SK-MEL-5 (cell line): ENCODE data around the gene LRRC59. TPM values are rescaled to one million over a fixed set of nuclear protein-coding genes. Genes with fewer than 3 reads are reported as not detected.
"Not testable (repeated sequence)": the region's sequence is repeated elsewhere in the genome, so short reads cannot be mapped to it uniquely, and the experiment has no call there.

Source experiments
- DNase-seq: peaks from one replicate; pipeline ENCODE4 v3.0.0-alpha.2; 2016; ENCODE audit warnings: low read depth, low spot score
- in situ Hi-C: cut with HindIII; loops from 2 replicates; pipeline ENCODE4 v1.10.0; 2016; ENCODE audit warnings: low sequenced_read_pairs, high pct_unique_total_duplicates, low pct_unique_long_range_greater_than_20kb
- total RNA-seq: library from RNA; depleted of rRNA; stranded (reverse); fragments of >200 nt; shearing (Covaris generic); gene quantifications from 2 replicates; pipeline ENCODE4 v1.2.3, GENCODE V29; 2014

LRRC59 gene
- total RNA-seq, 1 experiment from 2014 or later, result 177 TPM

DNA sequence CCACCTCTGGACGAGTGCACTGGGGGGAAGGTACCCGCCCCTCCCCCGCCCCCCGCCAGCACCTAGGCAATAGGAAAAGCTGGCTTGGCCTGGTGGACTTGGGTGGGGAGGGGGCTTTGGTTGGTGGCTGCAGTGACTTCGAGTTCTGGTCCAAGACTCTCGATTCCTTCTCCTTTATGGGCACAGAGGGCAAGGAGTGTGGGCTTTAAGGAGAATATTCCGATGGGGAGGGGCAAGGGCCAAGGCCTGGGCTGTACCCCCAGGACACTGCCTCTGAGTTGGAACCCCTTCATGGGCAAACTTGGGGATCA lies 29.1 kb upstream of the LRRC59 start:
- no peak for DNase-seq
- in situ Hi-C loops, result no loop called here

GRCh38 chr17:50425682-50426471 lies 28.6 kb upstream of the LRRC59 start, which contains the start of gene ACSF2:
Gene ACSF2 (plus strand): TSS chr17:50426218. CDS start chr17:50426262, 44 bp downstream.
- in situ Hi-C loops, result no loop called here
- peak; percentile 53 for DNase-seq

DNA sequence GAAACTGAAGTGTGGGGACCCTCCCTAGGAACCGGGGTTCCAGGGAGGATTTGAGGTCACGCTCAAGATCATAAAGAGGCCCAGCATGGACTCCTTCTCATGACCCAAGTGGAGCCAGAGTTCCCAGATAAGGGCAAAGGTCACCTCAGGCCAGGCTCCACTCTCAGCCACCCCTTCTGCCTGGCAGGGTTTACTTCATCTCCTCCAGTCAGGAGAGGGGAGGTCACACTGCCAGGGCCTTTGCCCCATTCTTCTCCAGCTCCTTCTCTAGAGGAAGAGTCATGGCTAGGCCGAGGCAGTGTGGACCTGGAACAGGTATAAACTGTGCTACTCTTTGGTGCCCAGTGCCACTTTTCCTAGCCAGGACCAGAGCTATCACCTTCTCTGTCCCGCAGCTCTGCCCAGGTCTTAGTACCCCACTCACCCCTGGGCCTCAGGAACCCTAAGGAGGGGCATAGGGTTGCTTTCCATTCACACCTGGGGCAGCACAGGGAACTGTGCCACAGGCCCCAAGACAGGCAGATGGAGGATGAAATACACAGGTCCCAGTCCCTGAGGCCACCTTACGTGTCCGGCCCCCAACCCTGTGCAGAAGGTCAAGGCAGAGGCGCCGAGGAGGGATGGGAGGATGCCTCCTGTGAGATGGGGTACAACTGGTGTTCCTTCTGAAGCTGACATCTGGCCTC lies 27.8 kb upstream of the LRRC59 start:
- in situ Hi-C loops, result no loop called here
- no peak for DNase-seq

GRCh38 chr17:50424246-50424995 lies 27.1 kb upstream of the LRRC59 start:
- DNase-seq, result no peak
- in situ Hi-C loops, result no loop called here

- in situ Hi-C loops, result no loop called here
- peak; percentile 61 for DNase-seq
Measured at GRCh38 chr17:50423553-50424159, 26.3 kb upstream of the LRRC59 start.

DNA sequence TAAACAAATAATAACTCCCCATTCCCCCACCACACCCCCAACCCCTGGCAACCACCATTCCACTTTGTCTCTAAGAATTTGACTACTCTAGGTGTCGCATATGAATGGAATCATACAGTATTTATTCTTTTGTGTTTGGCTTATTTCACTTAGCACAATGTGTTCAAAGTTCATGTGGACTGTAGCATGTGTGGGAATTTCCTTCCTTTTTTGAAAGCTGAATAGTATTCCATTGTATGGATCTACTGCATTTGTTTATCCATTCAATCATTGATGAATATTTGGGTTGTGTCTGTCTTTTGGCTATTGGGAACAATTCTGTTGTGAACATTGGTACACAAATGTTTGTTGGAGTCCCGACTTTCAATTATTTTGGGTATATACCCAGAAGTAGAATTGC lies 25.4 kb upstream of the LRRC59 start:
- no peak for DNase-seq
- in situ Hi-C loops, result no loop called here

DNA sequence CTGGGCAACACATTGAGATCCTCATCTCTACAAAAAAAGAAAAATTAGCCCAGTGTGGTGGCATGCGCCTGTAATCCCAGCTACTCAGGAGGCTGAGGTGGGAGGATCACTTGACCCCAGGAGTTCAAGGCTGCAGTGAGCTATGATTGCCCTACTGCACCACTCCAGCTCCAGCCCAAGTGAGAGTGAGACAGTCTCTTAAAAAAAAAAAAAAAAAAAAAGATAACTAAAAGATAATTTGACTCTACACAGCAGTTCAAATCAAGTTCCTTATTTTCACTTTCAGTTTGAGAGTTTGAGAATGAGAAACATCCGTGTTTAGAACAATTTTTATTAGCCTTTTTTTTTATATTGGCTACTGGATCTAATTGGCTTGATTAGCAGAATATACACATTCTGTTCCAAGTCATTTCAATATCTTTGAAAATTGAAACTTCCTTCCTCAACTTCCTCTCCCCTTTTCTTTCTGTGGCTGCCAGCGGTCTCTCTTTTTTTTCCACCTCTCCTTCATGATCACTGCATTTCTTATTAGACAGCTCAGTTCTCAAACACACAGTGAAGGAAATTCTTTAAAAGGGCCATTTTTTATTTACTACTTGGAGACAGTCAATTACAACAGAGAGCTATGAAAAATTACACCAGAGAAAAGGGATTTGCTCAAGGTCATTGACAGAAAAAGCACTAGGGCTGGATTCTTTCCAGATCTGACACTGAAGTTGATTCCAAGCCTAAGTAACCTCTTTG lies 24.2 kb upstream of the LRRC59 start:
- DNase-seq, result no peak

DNA sequence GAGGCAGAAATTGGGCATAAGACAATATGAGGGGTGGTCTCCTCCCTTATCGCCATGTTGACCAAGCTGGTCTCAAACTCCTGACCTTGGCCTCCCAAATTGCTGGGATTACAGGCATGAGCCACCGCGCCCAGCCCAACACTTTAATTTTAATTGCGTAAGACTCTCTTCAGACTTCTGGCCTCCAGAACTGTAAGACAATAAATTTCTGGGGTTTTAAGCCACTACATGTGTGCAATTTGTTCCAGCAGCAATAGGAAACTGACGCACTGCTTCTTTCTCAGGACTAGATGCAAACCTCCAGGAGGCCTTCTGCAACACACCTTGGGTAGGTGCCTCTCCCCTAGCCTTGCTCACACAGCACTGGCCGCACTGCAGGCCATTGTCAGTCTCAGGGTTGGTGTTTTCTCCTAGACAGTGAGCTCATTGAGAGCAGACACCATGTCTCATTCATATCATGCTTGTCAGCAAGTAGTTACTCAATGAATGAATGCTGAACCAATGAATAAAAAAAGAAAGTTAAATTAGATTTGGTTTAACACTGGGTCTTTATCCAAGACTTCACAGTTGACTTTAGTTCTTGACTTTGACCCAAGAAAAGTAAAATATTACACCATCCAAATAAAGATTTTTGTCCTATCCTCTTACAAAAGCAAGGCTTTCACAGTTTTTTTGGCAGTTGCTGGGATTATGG lies 23.2 kb upstream of the LRRC59 start:
- peak; percentile 73 for DNase-seq
- in situ Hi-C loops, result no loop called here

More for the DNA sequence above, 24.2 kb upstream of the LRRC59 start:
- in situ Hi-C loops, result no loop called here

DNA sequence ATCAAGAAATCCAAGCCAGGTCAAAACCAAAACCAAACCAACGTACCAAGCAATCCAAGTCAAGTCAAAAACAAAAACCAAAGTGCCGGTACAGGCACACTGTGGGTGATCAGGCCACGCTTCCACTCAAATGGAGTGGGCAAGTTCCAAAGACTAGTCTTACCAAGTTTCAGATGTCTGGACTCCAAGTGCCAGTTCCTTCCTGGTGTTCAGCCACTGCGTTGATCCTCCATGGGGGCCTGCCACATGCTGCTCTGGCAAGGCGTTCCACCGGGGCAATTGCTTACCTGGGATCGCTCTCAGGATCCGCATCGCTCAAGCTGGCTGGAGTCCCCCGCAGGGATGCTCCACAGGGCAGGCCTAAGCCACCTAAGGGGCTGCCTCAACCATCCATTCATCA lies 22.3 kb upstream of the LRRC59 start:
- in situ Hi-C loops, DNase-seq: not testable (repeated sequence)

GRCh38 chr17:50414808-50415207 lies 17.5 kb upstream of the LRRC59 start:
- in situ Hi-C loops, result no loop called here
- no peak for DNase-seq

DNA sequence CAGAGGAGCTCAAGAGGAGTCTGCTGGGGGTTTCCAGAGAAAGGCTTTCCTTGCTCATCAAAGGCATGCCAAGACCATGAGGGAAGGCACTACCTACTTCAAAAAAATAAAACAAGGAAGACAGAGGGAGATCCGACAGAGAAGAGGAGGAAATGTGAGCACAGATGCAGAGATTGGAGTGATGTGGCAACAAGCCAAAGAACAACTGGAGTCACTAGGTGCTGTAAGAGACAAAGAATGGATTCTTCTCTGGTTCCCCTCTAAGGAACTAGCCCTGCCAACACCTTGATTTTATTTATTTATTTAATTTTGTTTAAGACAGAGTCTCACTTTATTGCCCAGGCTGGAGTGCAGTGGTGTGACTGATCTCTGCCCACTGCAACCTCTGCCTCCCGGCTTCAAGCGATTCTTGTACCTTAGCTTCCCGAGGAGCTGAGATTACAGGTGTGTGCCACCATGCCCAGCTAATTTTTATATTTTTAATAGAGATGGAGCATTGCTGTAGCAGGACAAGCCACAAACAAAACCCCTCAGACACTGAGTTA lies 14.9 kb upstream of the LRRC59 start:
- no peak for DNase-seq
- in situ Hi-C loops, result no loop called here

DNA sequence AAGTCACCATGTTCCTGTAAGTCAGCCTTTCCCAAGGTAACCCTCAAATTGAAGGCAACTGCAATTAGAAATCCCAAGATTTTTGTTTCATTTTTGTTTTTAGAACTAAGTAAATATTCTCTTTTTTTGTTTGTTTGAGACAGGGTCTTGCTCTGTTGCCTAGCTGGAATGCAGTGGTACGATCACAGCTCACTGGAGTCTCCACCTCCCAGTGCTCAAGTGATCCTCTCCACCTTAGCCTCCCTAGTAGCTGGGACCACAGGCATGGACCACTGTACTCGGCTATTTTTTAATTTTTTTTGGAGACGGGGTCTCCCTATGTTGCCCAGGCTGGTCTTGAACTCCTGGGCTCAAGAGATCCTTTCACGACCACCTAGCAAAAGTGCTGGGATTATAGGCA lies 10.6 kb upstream of the LRRC59 start:
- in situ Hi-C loops, result no loop called here
- DNase-seq, result no peak

GRCh38 chr17:50406578-50406977 lies 9.3 kb upstream of the LRRC59 start:
- in situ Hi-C loops, result no loop called here
- no peak for DNase-seq

- in situ Hi-C loops, result not testable (repeated sequence)
Measured at GRCh38 chr17:50405351-50405750, 8.0 kb upstream of the LRRC59 start.

DNA sequence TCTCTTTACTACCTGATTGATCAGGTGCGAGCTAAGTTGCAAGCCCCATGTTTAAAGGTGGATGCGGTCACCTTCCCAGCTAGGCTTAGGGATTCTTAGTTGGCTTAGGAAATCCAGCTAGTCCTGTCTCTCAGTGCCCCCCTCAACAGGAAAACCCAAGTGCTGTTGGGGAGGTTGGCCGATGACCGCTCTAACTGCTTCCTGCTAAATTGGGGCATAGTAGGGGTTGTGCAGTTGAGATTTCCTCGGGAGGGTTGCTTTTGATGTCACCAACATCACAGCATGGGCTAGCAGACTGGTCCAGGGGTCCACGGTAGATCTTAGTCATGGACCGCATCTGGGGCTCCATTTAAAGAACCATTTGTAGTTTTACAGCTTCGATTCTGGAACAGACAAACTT lies 2.3 kb upstream of the LRRC59 start:
- DNase-seq, in situ Hi-C loops: not testable (repeated sequence)

More at GRCh38 chr17:50405351-50405750, 8.0 kb upstream of the LRRC59 start:
- not testable (repeated sequence) for DNase-seq

GRCh38 chr17:50398672-50399071 lies 1.3 kb upstream of the LRRC59 start:
- DNase-seq, in situ Hi-C loops: not testable (repeated sequence)

DNA sequence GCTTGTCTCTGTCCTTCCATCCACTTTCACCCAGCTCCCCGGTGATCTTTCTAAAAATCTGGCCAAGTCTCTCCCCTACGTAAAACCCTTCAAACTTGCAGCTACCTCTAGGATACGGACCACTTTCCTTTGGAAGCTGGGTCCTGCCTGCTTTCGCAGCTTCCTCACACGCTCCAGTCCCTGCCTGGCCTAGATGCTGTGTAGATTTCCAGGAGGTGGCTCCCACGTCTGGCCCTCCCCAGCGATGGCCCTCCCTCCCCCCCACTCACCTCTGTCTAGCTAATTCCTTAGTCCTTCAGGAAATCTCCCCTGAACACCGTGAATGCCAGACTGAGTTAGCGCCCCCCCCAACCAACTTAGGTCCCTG lies 579 bp upstream of the LRRC59 start:
- in situ Hi-C loops, result no loop called here
- no peak for DNase-seq
